Retinal pigment epithelial cell (primary cell): Measurements from ENCODE around the gene FCRL2.

Experiments
- DNase-seq: peaks from one replicate; pipeline ENCODE4 v3.0.0-alpha.2; 2010; ENCODE audit warnings: low read depth
- H3K4me3 ChIP-seq: 2 replicates; pipeline ENCODE4 v1.5.1; 2011; ENCODE audit warnings: mild to moderate bottlenecking, low read length, control low read depth, moderate library complexity
- TF ChIP-seq, protein P1 (sequence below): conservative IDR thresholded peaks from 2 replicates; pipeline ENCODE4 v1.5.1; 2011; ENCODE audit warnings: low read depth, low read length, control low read depth, inconsistent platforms

FCRL2 gene

DNA sequence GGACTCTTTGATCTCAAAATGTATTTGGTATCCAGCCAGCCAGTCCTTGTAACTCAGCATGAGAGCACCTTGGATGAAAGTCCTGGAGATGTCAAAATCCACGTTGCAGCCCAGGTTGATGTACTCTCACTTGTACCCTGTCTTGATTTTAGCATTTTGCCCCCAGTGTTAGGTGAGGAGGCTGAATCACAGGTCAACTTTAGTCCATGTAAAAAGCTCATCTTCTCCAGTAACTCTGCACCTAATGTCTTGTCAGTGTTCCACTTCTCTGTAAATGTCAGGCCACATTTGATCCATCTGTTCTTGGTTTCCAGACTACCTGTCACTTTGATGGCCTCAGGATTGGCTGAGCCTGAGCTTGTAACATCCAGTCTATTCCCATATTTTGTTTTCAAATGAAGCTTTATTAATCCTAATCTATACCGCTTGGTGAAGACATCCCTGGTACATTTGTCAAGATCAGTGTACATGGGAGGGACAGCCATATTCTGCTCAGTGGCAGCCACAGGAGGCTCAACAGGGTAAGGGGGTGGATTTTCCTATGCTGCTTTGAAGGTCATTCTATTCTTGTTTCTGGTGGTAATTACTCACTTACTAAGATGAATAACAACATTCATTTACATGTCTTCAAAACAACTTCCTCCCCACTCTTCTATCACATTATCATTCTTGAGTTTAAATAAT is 52.3 kb downstream of the FCRL2 start:
- no peak for DNase-seq
- TF ChIP-seq, protein P1, sequence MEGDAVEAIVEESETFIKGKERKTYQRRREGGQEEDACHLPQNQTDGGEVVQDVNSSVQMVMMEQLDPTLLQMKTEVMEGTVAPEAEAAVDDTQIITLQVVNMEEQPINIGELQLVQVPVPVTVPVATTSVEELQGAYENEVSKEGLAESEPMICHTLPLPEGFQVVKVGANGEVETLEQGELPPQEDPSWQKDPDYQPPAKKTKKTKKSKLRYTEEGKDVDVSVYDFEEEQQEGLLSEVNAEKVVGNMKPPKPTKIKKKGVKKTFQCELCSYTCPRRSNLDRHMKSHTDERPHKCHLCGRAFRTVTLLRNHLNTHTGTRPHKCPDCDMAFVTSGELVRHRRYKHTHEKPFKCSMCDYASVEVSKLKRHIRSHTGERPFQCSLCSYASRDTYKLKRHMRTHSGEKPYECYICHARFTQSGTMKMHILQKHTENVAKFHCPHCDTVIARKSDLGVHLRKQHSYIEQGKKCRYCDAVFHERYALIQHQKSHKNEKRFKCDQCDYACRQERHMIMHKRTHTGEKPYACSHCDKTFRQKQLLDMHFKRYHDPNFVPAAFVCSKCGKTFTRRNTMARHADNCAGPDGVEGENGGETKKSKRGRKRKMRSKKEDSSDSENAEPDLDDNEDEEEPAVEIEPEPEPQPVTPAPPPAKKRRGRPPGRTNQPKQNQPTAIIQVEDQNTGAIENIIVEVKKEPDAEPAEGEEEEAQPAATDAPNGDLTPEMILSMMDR: no peak
- H3K4me3 ChIP-seq: no peak overlapping the region

DNA sequence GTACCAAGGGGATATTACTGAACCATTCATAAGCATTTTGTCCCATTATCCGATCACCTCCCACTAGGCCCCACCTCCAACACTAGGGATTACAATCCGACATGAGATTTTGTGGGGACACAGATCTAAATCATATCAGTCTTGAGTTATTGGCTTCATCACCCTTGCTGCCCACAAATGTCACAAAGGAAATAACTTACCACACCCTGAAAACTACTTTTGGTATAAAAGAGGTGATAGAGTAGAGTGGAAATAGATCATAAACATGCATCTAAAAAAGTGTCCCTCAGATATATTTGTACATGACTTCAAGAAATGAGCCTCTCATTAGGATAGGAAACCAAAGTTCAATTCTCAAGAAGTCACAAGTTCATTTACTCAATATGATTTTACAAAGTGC is 53.8 kb downstream of the FCRL2 start:
- DNase-seq: no peak
- H3K4me3 ChIP-seq: no peak overlapping the region
- TF ChIP-seq, protein P1: no peak

DNA sequence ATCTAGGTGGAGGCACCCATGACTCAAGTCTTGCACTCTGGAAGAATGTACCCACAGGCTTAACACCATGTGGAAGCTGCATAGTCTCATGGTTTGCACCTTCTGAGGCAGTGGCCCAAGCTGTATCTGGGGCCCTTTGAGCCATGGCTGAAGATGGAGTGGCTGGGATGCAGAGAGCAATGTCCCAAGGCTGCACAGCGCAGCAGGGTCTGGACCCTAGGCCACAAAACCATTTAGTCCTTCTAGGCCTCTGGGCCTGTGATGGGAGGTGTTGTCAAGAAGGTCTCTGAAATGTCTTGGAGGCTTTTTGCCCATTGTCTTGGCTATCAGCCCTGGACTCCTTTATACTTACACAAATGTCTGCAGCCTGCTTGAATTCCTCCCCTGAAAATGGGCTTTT is 54.9 kb downstream of the FCRL2 start:
- TF ChIP-seq, protein P1: no peak
- H3K4me3 ChIP-seq: no peak overlapping the region
- DNase-seq: no peak

DNA sequence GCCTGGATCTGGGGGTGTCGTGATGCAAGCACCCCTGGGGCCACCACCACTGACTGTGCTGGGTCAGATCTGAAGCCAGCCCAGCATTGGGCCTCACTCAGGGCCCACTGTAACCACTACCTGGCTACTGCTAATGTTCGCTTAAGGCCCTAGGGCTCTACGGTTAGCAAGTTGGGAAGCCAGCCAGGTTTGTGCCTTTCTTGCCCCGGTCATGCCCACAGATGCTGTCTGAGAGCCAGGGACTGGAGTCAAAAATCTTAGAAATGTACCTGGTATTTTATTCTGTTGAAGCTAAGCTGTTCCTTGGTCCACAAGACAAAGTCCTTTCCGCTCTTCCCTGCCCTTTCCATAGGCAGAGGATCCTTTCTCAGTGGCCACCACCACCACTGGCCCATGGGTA is 61.2 kb downstream of the FCRL2 start:
- H3K4me3 ChIP-seq: no peak overlapping the region
- no peak for DNase-seq
- TF ChIP-seq, protein P1: no peak

DNA sequence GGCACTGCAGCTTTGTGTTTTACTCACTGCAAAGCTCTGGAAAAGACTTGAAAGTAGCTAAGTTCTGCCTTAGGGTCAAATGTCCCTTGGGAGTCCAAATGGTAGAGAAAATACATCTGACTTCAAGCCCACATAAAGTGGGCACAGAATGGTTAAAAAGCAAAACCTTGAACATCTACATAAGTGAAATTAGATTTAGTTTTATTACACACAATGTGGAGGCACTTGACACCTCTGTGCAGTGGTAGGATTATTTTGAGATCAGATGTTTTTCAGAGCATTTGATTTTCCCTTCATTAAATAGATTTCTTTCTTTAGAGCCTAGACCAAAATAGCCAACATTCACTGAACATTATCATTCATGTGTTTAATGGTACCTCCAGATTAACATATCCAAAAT is 65.1 kb downstream of the FCRL2 start:
- no peak overlapping the region for H3K4me3 ChIP-seq
- TF ChIP-seq, protein P1: no peak
- no peak for DNase-seq

DNA sequence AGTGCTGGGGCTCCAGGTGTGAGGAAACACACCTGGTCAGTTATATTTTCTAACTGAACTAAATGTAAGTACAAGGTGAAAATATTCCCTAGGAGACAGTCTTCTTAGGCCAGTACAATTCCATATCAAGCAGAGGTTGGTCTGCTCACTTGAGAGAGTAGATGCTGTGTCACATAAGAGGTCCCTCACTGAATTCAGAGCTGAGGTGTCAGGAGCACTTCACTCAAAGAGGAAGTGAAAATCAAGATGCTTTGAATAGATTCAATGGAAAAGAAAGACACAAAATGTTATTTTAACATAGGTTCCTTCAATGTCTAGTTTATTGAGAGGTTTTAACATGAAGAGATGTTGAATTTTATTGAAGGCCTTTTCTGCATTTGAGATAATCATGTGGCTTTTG is 72.1 kb downstream of the FCRL2 start:
- TF ChIP-seq, protein P1: no peak
- H3K4me3 ChIP-seq: no peak overlapping the region
- no peak for DNase-seq

DNA sequence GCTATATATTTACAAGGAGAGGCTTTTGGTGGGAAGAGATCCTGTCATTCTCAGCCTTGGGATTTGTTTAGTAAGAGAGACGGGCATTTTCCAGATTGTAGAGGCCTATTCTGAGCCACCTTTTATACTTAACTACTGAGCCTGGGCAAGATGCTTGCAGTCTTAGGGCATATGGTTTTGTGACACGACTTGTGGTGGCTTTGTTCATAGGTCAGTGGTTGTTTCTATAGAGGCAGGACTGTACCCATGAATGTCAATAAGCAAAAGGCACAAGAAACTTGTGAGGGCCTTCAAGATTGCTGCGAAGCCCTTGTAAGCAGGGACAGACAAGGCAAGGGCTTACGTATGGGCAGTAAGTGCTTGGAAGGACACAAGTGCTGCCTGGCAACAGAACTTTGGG is 73.0 kb downstream of the FCRL2 start:
- DNase-seq: no peak
- TF ChIP-seq, protein P1: no peak
- H3K4me3 ChIP-seq: no peak overlapping the region
